H1 (cell line): ENCODE data around the gene RPGR.

Experiments used
- POLR2AphosphoS5 ChIP-seq: IDR thresholded peaks from 2 replicates; pipeline ENCODE4 v1.6.1; 2011; ENCODE audit warnings: low read depth, low read length
- SIX5 ChIP-seq: IDR thresholded peaks from 2 replicates; pipeline ENCODE4 v1.6.1; 2011; ENCODE audit warnings: mild to moderate bottlenecking, low read depth, low read length
- TF ChIP-seq, protein P1 (sequence below), 3 experiments: IDR thresholded peaks; 1 replicate in 2 of 3; 2 replicates in 1 of 3; pipeline versions ENCODE4 v1.5.1 to v1.6.1; 2011; ENCODE audit warnings: low read length in 3 of 3, mild to moderate bottlenecking in 3 of 3, inconsistent platforms in 2 of 3, low read depth in 1 of 3, moderate library complexity in 1 of 3; ENCODE audit not compliant: insufficient read depth in 1 of 3; ENCODE audit errors: control extremely low read depth in 1 of 3

DNA sequence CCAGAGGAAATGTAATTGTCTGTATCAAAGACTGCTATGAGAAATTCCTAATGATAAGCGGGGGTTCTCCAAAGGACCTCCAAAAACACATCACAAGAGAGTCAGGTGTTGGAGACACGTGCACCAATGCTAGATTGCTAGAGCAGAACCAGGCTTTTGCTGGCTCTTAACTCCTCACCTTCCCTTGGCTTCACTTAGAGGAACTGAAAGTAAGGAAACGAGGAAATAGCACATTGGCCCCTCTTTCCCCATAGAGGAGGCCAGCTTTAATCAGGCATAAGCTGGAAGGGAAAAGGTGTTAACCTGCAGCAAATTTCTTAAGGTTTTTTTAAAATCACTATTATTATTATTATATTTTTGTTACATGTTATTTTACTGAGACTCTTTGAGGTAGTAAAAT is 38.6 kb upstream of the RPGR start:
- TF ChIP-seq, protein P1, sequence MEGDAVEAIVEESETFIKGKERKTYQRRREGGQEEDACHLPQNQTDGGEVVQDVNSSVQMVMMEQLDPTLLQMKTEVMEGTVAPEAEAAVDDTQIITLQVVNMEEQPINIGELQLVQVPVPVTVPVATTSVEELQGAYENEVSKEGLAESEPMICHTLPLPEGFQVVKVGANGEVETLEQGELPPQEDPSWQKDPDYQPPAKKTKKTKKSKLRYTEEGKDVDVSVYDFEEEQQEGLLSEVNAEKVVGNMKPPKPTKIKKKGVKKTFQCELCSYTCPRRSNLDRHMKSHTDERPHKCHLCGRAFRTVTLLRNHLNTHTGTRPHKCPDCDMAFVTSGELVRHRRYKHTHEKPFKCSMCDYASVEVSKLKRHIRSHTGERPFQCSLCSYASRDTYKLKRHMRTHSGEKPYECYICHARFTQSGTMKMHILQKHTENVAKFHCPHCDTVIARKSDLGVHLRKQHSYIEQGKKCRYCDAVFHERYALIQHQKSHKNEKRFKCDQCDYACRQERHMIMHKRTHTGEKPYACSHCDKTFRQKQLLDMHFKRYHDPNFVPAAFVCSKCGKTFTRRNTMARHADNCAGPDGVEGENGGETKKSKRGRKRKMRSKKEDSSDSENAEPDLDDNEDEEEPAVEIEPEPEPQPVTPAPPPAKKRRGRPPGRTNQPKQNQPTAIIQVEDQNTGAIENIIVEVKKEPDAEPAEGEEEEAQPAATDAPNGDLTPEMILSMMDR (IDR thresholded peaks at IDR 0.05; ENCODE audit: control extremely low read depth in 1 of 3, insufficient read depth in 1 of 3, low read depth in 1 of 3, low read length in 3 of 3), result no peak
- TF ChIP-seq POLR2AphosphoS5, result no peak
- TF ChIP-seq SIX5, result no peak
